Stimulated activated CD8-positive, alpha-beta memory T cell treated with anti-CD3 and anti-CD28 coated beads, Interleukin-12 subunit alpha, Interleukin-12 subunit beta, amount 100 ng/mL, for 1 hour (primary cell): ENCODE data around the gene PAN2.
"Not testable (repeated sequence)": the region's sequence is repeated elsewhere in the genome, so short reads cannot be mapped to it uniquely, and the experiment has no call there.

Experiments used
- DNase-seq: peaks from one replicate; pipeline ENCODE4 v3.0.0-alpha.2; 2020; ENCODE audit warnings: low read depth

Gene PAN2

GRCh38 chr12:56333679-56334489 lies at the start of gene PAN2:
PAN2 (minus strand) TSS chr12:56334000; CDS start chr12:56333094, 906 bp downstream.
- peak; percentile 88 for DNase-seq

- DNase-seq = no peak
Measured at GRCh38 chr12:56382611-56383010, 48.8 kb upstream of the PAN2 start.

- no peak for DNase-seq
Measured at GRCh38 chr12:56377989-56378316, 44.2 kb upstream of the PAN2 start.

GRCh38 chr12:56377310-56377988 lies 43.6 kb upstream of the PAN2 start:
- no peak for DNase-seq

GRCh38 chr12:56375598-56376434 lies 42.0 kb upstream of the PAN2 start:
- no peak for DNase-seq

- no peak for DNase-seq
Measured at GRCh38 chr12:56374726-56375597, 41.2 kb upstream of the PAN2 start.

GRCh38 chr12:56373515-56373914 lies 39.7 kb upstream of the PAN2 start:
- DNase-seq = no peak

GRCh38 chr12:56366948-56367347 lies 33.1 kb upstream of the PAN2 start:
- no peak for DNase-seq

GRCh38 chr12:56362130-56363059 lies 28.6 kb upstream of the PAN2 start, which contains the start of gene APOF:
APOF (minus strand) TSS chr12:56362857; CDS start chr12:56362745, 112 bp downstream.
- no peak for DNase-seq

GRCh38 chr12:56361487-56362129 lies 27.8 kb upstream of the PAN2 start:
- no peak for DNase-seq

- DNase-seq = peak; percentile 98
Measured at GRCh38 chr12:56359851-56360767, 26.3 kb upstream of the PAN2 start, which contains the start of gene STAT2. STAT2 (minus strand) TSS chr12:56360107; CDS start chr12:56356571, 3,536 bp downstream.

GRCh38 chr12:56358836-56359532 lies 25.2 kb upstream of the PAN2 start:
- DNase-seq = no peak

- no peak for DNase-seq
Measured at GRCh38 chr12:56351325-56351724, 17.5 kb upstream of the PAN2 start.

- DNase-seq = no peak
Measured at GRCh38 chr12:56350662-56351061, 16.9 kb upstream of the PAN2 start.

GRCh38 chr12:56348776-56349175 lies 15.0 kb upstream of the PAN2 start:
- no peak for DNase-seq

GRCh38 chr12:56347255-56347654 lies 13.5 kb upstream of the PAN2 start:
- not testable (repeated sequence) for DNase-seq

- DNase-seq = no peak
Measured at GRCh38 chr12:56346675-56347074, 12.9 kb upstream of the PAN2 start.

- DNase-seq = not testable (repeated sequence)
Measured at GRCh38 chr12:56342290-56342689, 8.5 kb upstream of the PAN2 start.
